ENCODE results near the gene COL11A1.

DNA sequence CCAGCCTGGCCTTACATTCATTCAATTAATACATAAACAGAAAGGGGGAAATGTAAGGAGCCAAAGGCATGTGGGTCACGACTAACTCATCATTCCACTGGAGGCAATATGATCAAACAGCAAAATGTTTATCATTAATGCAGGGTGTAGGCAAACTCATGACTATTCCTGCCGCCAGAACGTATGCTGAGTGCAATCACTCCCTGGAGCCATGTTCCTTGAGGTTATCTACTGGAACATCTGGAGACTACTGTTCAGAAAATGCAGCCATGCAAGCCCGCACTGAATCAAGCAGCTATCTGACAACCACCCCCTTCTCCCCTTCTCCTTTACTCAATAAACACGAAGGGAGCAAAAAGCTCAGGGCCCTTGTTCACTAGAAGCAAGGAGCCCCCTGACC lies 267.6 kb downstream of the COL11A1 start:
- TF ChIP-seq POLR2AphosphoS5 (IDR thresholded peaks at IDR 0.05; ENCODE audit: control insufficient read depth, insufficient read depth, low read depth, low read length), result no peak
- TF ChIP-seq ZNF146 (CRISPR knock-in tag; IDR thresholded peaks at IDR 0.05; ENCODE audit: unreplicated experiment), result no peak
- TF ChIP-seq NFIX (CRISPR knock-in tag; IDR thresholded peaks at IDR 0.05; ENCODE audit: low read depth), result no peak
- TF ChIP-seq MED1 (CRISPR knock-in tag; IDR thresholded peaks at IDR 0.05; ENCODE audit: borderline replicate concordance), result no peak
